Memory B cell (primary cell): ENCODE data around the gene RUNDC3A.
A peak's percentile ranks its signal among the peaks of the same experiment; 100 is the strongest.
"Not testable (repeated sequence)": the region's sequence is repeated elsewhere in the genome, so short reads cannot be mapped to it uniquely, and the experiment has no call there.

ENCODE experiments used
- ATAC-seq: fragments of 150-1000 bp; cut with Tn5 transposase; 2 replicates; pipeline ENCODE4 v1.10.0; 2021; ENCODE audit warnings: low read depth, mild to moderate bottlenecking, moderate library complexity
- DNase-seq, 2 donors: peaks; one replicate each; pipeline ENCODE4 v3.0.0; 2022; ENCODE audit warnings: low spot score in 2 of 2
- H3K27ac Mint-ChIP-seq: one replicate; pipeline ENCODE4 v1.8.0; 2022; ENCODE audit warnings: mild to moderate bottlenecking, moderate library complexity, mixed read lengths
- H3K27me3 Mint-ChIP-seq: one replicate; pipeline ENCODE4 v1.8.0; 2022; ENCODE audit warnings: mixed read lengths
- H3K36me3 Mint-ChIP-seq: one replicate; pipeline ENCODE4 v1.8.0; 2022; ENCODE audit warnings: mild to moderate bottlenecking, mixed read lengths
- H3K4me1 Mint-ChIP-seq: one replicate; pipeline ENCODE4 v1.8.0; 2022; ENCODE audit warnings: mixed read lengths
- H3K4me3 Mint-ChIP-seq: one replicate; pipeline ENCODE4 v1.8.0; 2022; ENCODE audit warnings: mild to moderate bottlenecking, moderate library complexity, mixed read lengths
- H3K9me3 Mint-ChIP-seq: one replicate; pipeline ENCODE4 v1.8.0; 2022; ENCODE audit warnings: mixed read lengths

RUNDC3A gene

DNA sequence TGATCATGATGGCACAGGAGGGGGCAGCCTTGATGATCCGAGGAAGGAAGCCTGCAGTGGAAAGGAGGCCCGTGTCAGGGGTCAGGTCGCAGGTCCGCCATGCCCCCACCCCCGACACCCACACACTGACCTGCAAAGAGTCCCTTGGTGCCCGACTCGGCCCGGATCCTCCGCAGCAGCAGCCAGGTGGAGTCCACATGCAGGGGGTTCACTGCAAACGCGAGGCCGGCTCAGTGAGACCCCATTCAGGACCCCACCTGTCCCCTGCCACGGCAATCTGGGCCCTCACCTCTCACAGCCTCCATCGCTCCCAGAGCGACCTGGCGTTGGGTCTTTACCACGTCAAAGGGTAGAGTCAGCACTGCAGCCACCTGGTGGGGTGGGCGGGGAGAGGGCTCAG is 11.7 kb downstream of the RUNDC3A start:
- H3K9me3 Mint-ChIP-seq: peaks cover 4% of the 10 kb centered on the region
- no peak for ATAC-seq
- H3K27ac Mint-ChIP-seq: no peak overlapping the region
- no peak for DNase-seq
- H3K4me3 Mint-ChIP-seq: no peak overlapping the region
- H3K4me1 Mint-ChIP-seq: peaks cover 20% of the 10 kb centered on the region
- peaks cover 17% of the 10 kb centered on the region for H3K27me3 Mint-ChIP-seq
- H3K36me3 Mint-ChIP-seq: peaks cover 15% of the 10 kb centered on the region

DNA sequence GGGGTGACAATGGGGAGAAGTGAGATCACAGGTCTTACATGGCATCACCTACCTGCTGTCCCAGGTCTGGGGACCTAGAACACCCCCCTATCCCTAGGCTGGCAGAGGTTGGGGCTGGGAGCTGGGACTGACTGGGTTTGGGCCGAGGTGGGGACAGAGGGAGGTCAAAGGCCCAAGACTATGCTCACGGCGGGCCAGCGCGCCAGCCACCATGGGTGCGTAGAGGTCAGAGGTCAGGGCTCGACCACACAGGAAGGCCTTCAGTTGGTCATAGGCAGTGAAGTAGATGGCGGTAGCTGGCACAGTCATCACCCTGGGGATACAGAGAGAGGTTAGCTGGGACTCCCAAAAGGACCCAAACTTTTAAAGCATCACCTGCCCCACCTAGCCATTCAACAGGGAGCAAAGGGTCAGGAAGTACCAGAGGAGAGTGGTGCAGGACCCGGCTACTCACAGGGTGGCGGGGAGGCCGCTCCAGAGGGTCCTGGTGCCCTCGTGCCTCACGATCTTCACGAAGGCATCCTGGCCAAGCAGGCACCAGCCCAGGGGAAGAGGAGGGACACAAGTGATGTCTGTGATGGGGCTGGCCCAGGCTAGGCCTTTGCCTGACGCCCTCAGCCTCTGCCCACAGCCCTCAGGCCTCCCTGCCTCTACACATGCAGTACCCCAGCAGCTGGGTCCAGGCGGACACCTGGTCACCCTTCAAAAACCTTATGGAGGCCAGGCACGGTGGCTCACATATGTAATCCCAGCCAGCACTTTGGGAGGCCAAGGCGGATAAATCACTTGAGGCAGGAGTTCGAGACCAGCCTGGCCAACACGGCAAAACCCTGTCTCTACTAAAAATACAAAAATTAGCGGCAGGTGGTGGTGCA is 13.1 kb downstream of the RUNDC3A start:
- H3K36me3 Mint-ChIP-seq: peaks cover 15% of the 10 kb centered on the region
- peaks cover 4% of the 10 kb centered on the region for H3K9me3 Mint-ChIP-seq
- no peak for ATAC-seq
- peaks cover 14% of the 10 kb centered on the region for H3K4me1 Mint-ChIP-seq
- H3K27ac Mint-ChIP-seq: no peak overlapping the region
- no peak overlapping the region for H3K4me3 Mint-ChIP-seq
- peaks cover 8% of the 10 kb centered on the region for H3K27me3 Mint-ChIP-seq
- no peak for DNase-seq

GRCh38 chr17:44322236-44322895 is 14.0 kb downstream of the RUNDC3A start:
- Mint-ChIP-seq H3K36me3 (peaks cover 15% of the 10 kb centered on the region), H3K9me3 (peaks cover 3% of the 10 kb centered on the region), H3K27ac (no peak overlapping the region), H3K4me1 (peaks cover 16% of the 10 kb centered on the region), H3K27me3 (peaks cover 6% of the 10 kb centered on the region), H3K4me3 (peak overlapping the region; percentile 29)
- ATAC-seq (no peak), DNase-seq (no peak)

DNA sequence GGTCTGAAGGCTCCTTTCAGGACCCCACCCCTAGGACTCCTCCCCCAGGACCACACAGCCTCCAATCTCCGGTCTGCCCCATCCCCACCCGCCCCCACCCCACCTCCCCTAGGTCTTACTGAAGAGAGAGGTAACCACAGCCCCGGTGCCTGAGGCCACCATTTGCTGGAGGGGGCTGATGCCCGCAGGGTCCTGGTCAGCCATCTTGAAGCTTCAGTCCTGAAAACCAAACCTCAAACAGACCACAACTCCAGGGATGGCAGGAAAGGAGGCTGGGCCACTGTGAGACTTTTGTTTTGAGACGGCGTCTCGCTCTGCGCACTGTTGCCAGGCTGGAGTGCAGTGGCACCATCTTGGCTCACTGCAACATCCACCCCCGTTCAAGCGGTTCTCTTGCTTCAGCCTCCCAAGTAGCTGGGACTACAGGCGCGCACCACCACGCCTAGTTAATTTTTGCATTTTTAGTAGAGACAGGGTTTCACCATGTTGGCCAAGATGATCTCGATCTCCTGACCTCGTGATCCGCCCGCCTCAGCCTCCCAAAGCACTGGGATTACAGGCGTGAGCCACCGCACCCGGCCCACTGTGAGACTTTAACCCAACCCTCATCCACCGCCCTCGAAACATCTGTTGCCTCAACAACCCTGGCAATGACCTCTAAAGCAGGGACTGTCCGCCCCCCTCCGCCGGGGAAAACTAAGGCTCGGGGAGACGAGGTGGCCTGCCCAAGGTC is 15.1 kb downstream of the RUNDC3A start:
- H3K36me3 Mint-ChIP-seq: peaks cover 13% of the 10 kb centered on the region
- H3K27ac Mint-ChIP-seq: peak overlapping the region; percentile 41
- H3K9me3 Mint-ChIP-seq: no peaks in the 10 kb centered on the region

GRCh38 chr17:44324092-44324570 is 15.7 kb downstream of the RUNDC3A start:
- Mint-ChIP-seq H3K9me3 (no peaks in the 10 kb centered on the region), H3K27ac (peak overlapping the region; percentile 41), H3K27me3 (no peaks in the 10 kb centered on the region), H3K36me3 (peaks cover 13% of the 10 kb centered on the region), H3K4me3 (peak overlapping the region; percentile 96), H3K4me1 (peaks cover 16% of the 10 kb centered on the region)
- DNase-seq: no peak
- no peak for ATAC-seq

More for the DNA sequence above, 15.1 kb downstream of the RUNDC3A start:
- Mint-ChIP-seq H3K4me1 (peaks cover 16% of the 10 kb centered on the region), H3K4me3 (peak overlapping the region; percentile 96), H3K27me3 (peaks cover under 1% of the 10 kb centered on the region)
- ATAC-seq: no peak
- no peak for DNase-seq

- Mint-ChIP-seq H3K27me3 (no peaks in the 10 kb centered on the region), H3K9me3 (no peaks in the 10 kb centered on the region), H3K27ac (peak within 1 kb of the TSS; percentile 99), H3K4me1 (peaks cover 16% of the 10 kb centered on the region), H3K4me3 (peak within 1 kb of the TSS; percentile 96), H3K36me3 (peaks cover 8% of the 10 kb centered on the region)
- peak; percentile 96 to 98 for DNase-seq
- peak; percentile 63 for ATAC-seq
Observed at GRCh38 chr17:44324571-44325275, 16.3 kb downstream of the RUNDC3A start, which contains the start of gene SLC25A39. Gene SLC25A39 (minus strand): TSS chr17:44324823. CDS start chr17:44323562, 1,261 bp downstream.

- H3K4me1 Mint-ChIP-seq: peaks cover 23% of the 10 kb centered on the region
- no peaks in the 10 kb centered on the region for H3K9me3 Mint-ChIP-seq
- DNase-seq (peak; percentile 81 to 90), ATAC-seq (peak; percentile 68)
- peaks cover 2% of the 10 kb centered on the region for H3K36me3 Mint-ChIP-seq
- no peaks in the 10 kb centered on the region for H3K27me3 Mint-ChIP-seq
- peak overlapping the region; percentile 73 for H3K4me3 Mint-ChIP-seq
- peak overlapping the region; percentile 99 for H3K27ac Mint-ChIP-seq
Observed at GRCh38 chr17:44326861-44327444, 18.6 kb downstream of the RUNDC3A start.

- no peak for ATAC-seq
- H3K9me3 Mint-ChIP-seq: no peaks in the 10 kb centered on the region
- no peaks in the 10 kb centered on the region for H3K27me3 Mint-ChIP-seq
- DNase-seq: no peak
- H3K4me1 Mint-ChIP-seq: peaks cover 21% of the 10 kb centered on the region
- H3K27ac Mint-ChIP-seq: no peak overlapping the region
- H3K36me3 Mint-ChIP-seq: no peaks in the 10 kb centered on the region
- peak overlapping the region; percentile 14 for H3K4me3 Mint-ChIP-seq
Observed at GRCh38 chr17:44327715-44328449, 19.5 kb downstream of the RUNDC3A start.

- not testable (repeated sequence) for H3K36me3 Mint-ChIP-seq, H3K4me3 Mint-ChIP-seq, H3K27ac Mint-ChIP-seq, H3K27me3 Mint-ChIP-seq, H3K9me3 Mint-ChIP-seq, ATAC-seq, DNase-seq
- peaks cover 19% of the 10 kb centered on the region for H3K4me1 Mint-ChIP-seq
Observed at GRCh38 chr17:44329516-44329915, 21.1 kb downstream of the RUNDC3A start.

DNA sequence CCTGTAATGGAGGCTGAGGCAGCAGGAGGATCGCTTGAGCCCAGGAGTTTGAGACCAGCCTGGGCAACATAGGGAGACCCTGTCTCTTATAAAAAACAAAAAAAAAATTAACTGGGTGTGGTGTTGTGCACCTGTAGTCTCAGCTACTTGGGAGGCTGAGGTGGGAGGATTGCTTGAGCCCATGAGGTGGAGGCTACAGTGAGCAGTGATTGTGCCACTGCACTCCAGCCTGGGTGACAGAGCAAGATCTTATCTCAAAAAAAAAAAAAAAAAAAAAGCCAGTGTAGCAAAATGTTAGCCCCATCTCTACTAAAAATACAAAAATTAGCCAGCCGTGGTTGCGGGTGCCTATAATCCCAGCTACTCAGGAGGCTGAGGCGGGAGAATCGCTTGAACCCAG is 21.9 kb downstream of the RUNDC3A start:
- H3K9me3 Mint-ChIP-seq, H3K27me3 Mint-ChIP-seq, DNase-seq, H3K27ac Mint-ChIP-seq, ATAC-seq, H3K4me3 Mint-ChIP-seq, H3K36me3 Mint-ChIP-seq: not testable (repeated sequence)
- peaks cover 21% of the 10 kb centered on the region for H3K4me1 Mint-ChIP-seq

GRCh38 chr17:44331249-44331760 is 22.9 kb downstream of the RUNDC3A start:
- DNase-seq: peak; percentile 73 to 82
- H3K9me3 Mint-ChIP-seq: no peaks in the 10 kb centered on the region
- no peak overlapping the region for H3K27ac Mint-ChIP-seq
- H3K27me3 Mint-ChIP-seq: no peaks in the 10 kb centered on the region
- H3K4me3 Mint-ChIP-seq: no peak overlapping the region
- peak; percentile 36 for ATAC-seq
- H3K36me3 Mint-ChIP-seq: no peaks in the 10 kb centered on the region
- H3K4me1 Mint-ChIP-seq: peaks cover 20% of the 10 kb centered on the region

DNA sequence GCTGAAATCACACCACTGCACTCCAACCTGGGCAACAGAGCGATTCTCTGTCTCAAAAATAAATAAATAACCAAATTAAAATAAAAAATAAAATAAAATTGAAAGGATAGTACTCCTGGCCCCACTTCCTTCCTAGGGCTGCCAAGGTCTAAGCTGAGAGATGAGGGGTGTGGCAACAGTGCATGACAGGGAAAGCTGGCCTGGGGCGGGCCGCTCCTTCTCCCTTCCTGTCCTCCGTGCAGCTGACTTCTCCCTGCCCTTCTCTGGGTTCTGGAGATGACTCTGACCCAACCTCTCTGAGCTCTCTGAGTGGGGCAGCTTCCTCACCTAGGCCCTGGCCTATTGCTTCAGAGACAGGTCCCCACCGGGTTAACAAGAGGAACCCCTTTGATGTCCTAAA is 25.0 kb downstream of the RUNDC3A start:
- DNase-seq (no peak), ATAC-seq (no peak)
- Mint-ChIP-seq H3K9me3 (no peaks in the 10 kb centered on the region), H3K4me1 (peaks cover 18% of the 10 kb centered on the region), H3K4me3 (no peak overlapping the region), H3K27me3 (no peaks in the 10 kb centered on the region), H3K36me3 (no peaks in the 10 kb centered on the region), H3K27ac (no peak overlapping the region)
